Liver (tissue), 9 donors: ENCODE data around the gene ALPK3. TPM values are rescaled to one million over a fixed set of nuclear protein-coding genes. Genes with fewer than 3 reads are reported as not detected.

Source experiments
- DNase-seq: peaks from one replicate; pipeline ENCODE4 v3.0.0-alpha.2; 2017; ENCODE audit warnings: low spot score
- H3K27ac ChIP-seq, 2 donors: one replicate each; pipeline ENCODE4 v1.7.0; 2013; ENCODE audit warnings: inconsistent platforms in 2 of 2, low read length in 2 of 2, control low read depth in 1 of 2, low read depth in 1 of 2, mild to moderate bottlenecking in 1 of 2
- H3K27me3 ChIP-seq, 4 donors: one replicate each; pipeline versions ENCODE4 v1.6.1 to v1.7.0; 2013; ENCODE audit warnings: low read length in 3 of 4, inconsistent platforms in 1 of 4, mild to moderate bottlenecking in 1 of 4, moderate library complexity in 1 of 4; ENCODE audit not compliant: control insufficient read depth in 4 of 4, insufficient read depth in 4 of 4
- H3K36me3 ChIP-seq, 4 donors: one replicate each; pipeline versions ENCODE4 v1.6.1 to v1.7.0; 2013; ENCODE audit warnings: low read length in 3 of 4, mild to moderate bottlenecking in 3 of 4, low read depth in 1 of 4, moderate library complexity in 1 of 4; ENCODE audit not compliant: control insufficient read depth in 4 of 4, insufficient read depth in 3 of 4
- H3K4me1 ChIP-seq, 4 donors: one replicate each; pipeline versions ENCODE4 v1.6.1 to v1.7.0; 2013; ENCODE audit warnings: low read length in 3 of 4, mild to moderate bottlenecking in 3 of 4, moderate library complexity in 1 of 4; ENCODE audit not compliant: control insufficient read depth in 4 of 4, insufficient read depth in 4 of 4
- H3K4me3 ChIP-seq, 3 donors: one replicate each; pipeline versions ENCODE4 v1.6.1 to v1.7.0; 2013; ENCODE audit warnings: low read length in 3 of 3, control low read depth in 1 of 3, low read depth in 1 of 3, mild to moderate bottlenecking in 1 of 3
- H3K9ac ChIP-seq, 2 donors: one replicate each; pipeline ENCODE4 v1.7.0; 2013; ENCODE audit warnings: low read length in 2 of 2, mild to moderate bottlenecking in 2 of 2, moderate library complexity in 2 of 2, control low read depth in 1 of 2, low read depth in 1 of 2
- H3K9me3 ChIP-seq, 4 donors: one replicate each; pipeline versions ENCODE4 v1.6.1 to v1.7.0; 2013; ENCODE audit warnings: low read length in 3 of 4; ENCODE audit not compliant: control insufficient read depth in 4 of 4
- CTCF ChIP-seq: fragments of 150-350 bp; IDR thresholded peaks from 2 replicates; pipeline ENCODE4 v1.5.1; 2017; ENCODE audit warnings: improper control_type of control experiment, low read depth, low read length; ENCODE audit not compliant: missing input control
- EGR1 ChIP-seq, 2 donors: IDR thresholded peaks; 2 replicates each; pipeline ENCODE4 v1.6.1; 2016 to 2018; ENCODE audit warnings: antibody characterized with exemption in 2 of 2, low read depth in 2 of 2
- FOXA1 ChIP-seq: IDR thresholded peaks from 2 replicates; pipeline ENCODE4 v1.6.1; 2016; ENCODE audit warnings: antibody characterized with exemption
- HNF4A ChIP-seq, 2 donors: conservative IDR thresholded peaks; 2 replicates each; pipeline ENCODE4 v1.6.1; 2016; ENCODE audit warnings: antibody characterized with exemption in 2 of 2, mild to moderate bottlenecking in 2 of 2
- JUND ChIP-seq, 2 donors: IDR thresholded peaks; 2 replicates each; pipeline ENCODE4 v1.6.1; 2016; ENCODE audit warnings: antibody characterized with exemption in 2 of 2
- NR2F2 ChIP-seq: IDR thresholded peaks from 2 replicates; pipeline ENCODE4 v1.6.1; 2016; ENCODE audit warnings: antibody characterized with exemption
- RAD21 ChIP-seq, 2 donors: IDR thresholded peaks; 2 replicates each; pipeline ENCODE4 v1.6.1; 2016; ENCODE audit warnings: antibody characterized with exemption in 2 of 2, mild to moderate bottlenecking in 2 of 2
- REST ChIP-seq: IDR thresholded peaks from 2 replicates; pipeline ENCODE4 v1.6.1; 2016; ENCODE audit warnings: antibody characterized with exemption, mild to moderate bottlenecking
- RXRA ChIP-seq, 2 donors: IDR thresholded peaks; 2 replicates each; pipeline ENCODE4 v1.6.1; 2017 to 2018; ENCODE audit warnings: antibody characterized with exemption in 2 of 2, mild to moderate bottlenecking in 1 of 2
- YY1 ChIP-seq: IDR thresholded peaks from 2 replicates; pipeline ENCODE4 v1.6.1; 2016; ENCODE audit warnings: antibody characterized with exemption, mild to moderate bottlenecking
- WGBS: extraction: QIAGEN DNeasy Blood & Tissue Kit; methylation state at CpG from one replicate; pipeline ENCODE4 v1.1.7; 2013; 5-methylcytosine and 5-hydroxymethylcytosine counted together
- polyA plus RNA-seq, 2 donors: library from polyadenylated mRNA; stranded (reverse) in 1 of 2; unstranded in 1 of 2; fragments of 200-250 nt in 1 of 2; fragments of >200 nt in 1 of 2; fragmentation: Nextera tagmentation in 1 of 2; extraction: Ambion mirVana in 1 of 2; gene quantifications; one replicate each; pipeline versions ENCODE4 v1.2.1 to v1.2.3, GENCODE V29; 2013 to 2015
- total RNA-seq, 2 donors: library from RNA; depleted of rRNA; stranded (reverse); fragments of >200 nt; gene quantifications; one replicate each; pipeline ENCODE4 v1.2.3, GENCODE V29; 2014
- TF ChIP-seq, protein P1 (sequence below): IDR thresholded peaks from 2 replicates; pipeline ENCODE4 v1.6.1; 2016; ENCODE audit warnings: antibody characterized with exemption
- donor health status: healthy.
- donor health status: healthy.
- donor health status: healthy.
- donor health status: healthy.
- donor health status: healthy.

ALPK3 gene
- total and polyA plus RNA-seq, 4 donors, result 0.96 to 10.0 (median 2.8) TPM

DNA sequence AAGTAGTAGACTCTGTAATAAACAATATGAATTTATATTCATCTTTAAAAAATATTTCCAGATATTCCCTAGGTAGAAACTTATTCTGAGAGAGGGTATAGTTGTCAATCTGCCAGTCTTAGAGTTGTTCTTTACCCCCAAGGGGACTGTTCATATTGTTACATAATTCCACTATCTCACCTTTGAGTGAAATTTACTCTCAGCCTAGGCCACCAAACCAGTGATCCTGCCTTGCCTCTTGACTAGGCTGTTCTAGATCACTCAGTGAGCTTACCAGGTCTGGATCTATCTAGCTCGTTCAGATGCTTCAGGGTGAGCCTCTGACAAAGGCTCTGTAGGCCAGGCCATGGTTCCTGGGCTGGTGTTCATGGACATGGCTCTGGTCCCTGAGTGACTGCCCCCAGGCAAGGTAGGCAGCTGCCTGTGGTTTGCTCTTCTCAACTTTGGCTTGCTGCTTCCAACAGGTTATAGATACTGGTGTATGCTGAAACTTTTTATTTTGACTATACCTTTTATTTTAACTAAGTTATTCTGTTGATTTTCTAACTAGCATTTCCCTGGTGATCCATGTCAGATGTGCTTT, 41.2 kb upstream of the ALPK3 start:
- H3K36me3 ChIP-seq, result peaks cover 0 to 4% (median 0%) of the 10 kb centered on the region in 4 donors
- TF ChIP-seq RXRA (IDR thresholded peaks at IDR 0.05) (no peak), HNF4A (conservative IDR thresholded peaks at IDR 0.05) (peak in 1 of 2 donors; percentile 8), CTCF (no peak), YY1 (no peak)
- no peak for DNase-seq
- H3K4me1 ChIP-seq, result peaks cover 4 to 24% (median 10%) of the 10 kb centered on the region in 4 donors
- WGBS, result 87% methylated on average over 1 of the region's 1 CpG
- no peak overlapping the region for H3K9ac ChIP-seq
- no peak overlapping the region for H3K27ac ChIP-seq
- H3K27me3 ChIP-seq, result no peaks in the 10 kb centered on the region
- no peak overlapping the region for H3K4me3 ChIP-seq
- no peaks in the 10 kb centered on the region for H3K9me3 ChIP-seq

GRCh38 chr15:84778194-84778593, 39.0 kb upstream of the ALPK3 start:
- Histone ChIP-seq H3K27ac (no peak overlapping the region), H3K4me1 (peaks cover 4 to 24% (median 10%) of the 10 kb centered on the region in 4 donors), H3K27me3 (no peaks in the 10 kb centered on the region), H3K4me3 (no peak overlapping the region), H3K9me3 (no peaks in the 10 kb centered on the region), H3K36me3 (peaks cover 8 to 16% (median 11%) of the 10 kb centered on the region in 4 donors), H3K9ac (no peak overlapping the region)
- WGBS, result 89% methylated on average over 13 of the region's 13 CpGs
- TF ChIP-seq EGR1 (IDR thresholded peaks at IDR 0.05; ENCODE audit: low read depth in 2 of 2) (no peak), NR2F2 (no peak), JUND (IDR thresholded peaks at IDR 0.05) (no peak), RAD21 (IDR thresholded peaks at IDR 0.05) (no peak), REST (no peak), CTCF (no peak), YY1 (no peak), FOXA1 (no peak)
- TF ChIP-seq, protein P1, sequence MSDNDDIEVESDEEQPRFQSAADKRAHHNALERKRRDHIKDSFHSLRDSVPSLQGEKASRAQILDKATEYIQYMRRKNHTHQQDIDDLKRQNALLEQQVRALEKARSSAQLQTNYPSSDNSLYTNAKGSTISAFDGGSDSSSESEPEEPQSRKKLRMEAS, result no peak
- no peak for DNase-seq
